GM21619 (cell line): ENCODE results near the gene PET100.

ENCODE experiments used
- ATAC-seq: cut with Tn5 transposase; IDR thresholded peaks from one replicate; pipeline ENCODE4 v1.9.1; 2021; ENCODE audit not compliant: unreplicated experiment

PET100 gene, protein sequence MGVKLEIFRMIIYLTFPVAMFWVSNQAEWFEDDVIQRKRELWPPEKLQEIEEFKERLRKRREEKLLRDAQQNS

DNA sequence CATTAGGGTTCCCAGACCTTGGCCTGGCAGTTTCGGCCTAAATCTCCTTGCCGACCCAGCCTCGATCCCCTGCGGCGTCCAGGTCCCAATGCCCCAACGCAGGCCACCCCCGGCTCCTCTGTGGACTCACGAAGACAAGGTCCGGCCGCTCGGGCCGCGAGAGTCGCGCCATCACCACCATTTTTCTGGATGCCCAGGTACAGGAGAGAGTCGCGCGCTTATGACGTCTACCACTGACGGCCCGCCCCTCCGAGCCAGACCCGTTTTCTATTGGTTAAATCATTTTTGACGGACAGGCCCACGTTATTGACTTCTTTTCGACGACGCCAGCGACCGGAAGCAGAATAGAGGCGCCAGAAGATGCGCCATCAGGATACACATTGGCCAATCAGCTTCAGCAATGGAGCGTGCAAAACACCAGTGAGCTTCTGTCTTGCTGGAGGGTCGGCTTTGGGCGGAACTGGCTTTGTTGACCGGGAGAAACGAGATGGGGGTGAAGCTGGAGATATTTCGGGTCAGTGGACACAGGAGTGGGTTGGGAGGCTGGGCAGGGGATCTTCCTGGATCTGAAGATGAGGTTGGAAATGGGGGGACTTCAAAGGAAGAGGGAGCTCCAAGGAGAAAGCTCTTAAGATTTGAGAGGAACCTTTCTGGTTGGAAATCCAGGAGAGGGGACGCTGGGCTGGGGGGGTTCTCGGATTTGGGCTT lies at the start of gene PET100, which contains the start of gene XAB2:
TSS of gene PET100 (plus strand) at position 447 of the 708 bp plus-strand sequence. CDS start at position 488, 41 bp downstream.
TSS of gene XAB2 (minus strand) at position 199 of the 708 bp plus-strand sequence. CDS start at position 181, 18 bp downstream.
- ATAC-seq, result peak; percentile 90

DNA sequence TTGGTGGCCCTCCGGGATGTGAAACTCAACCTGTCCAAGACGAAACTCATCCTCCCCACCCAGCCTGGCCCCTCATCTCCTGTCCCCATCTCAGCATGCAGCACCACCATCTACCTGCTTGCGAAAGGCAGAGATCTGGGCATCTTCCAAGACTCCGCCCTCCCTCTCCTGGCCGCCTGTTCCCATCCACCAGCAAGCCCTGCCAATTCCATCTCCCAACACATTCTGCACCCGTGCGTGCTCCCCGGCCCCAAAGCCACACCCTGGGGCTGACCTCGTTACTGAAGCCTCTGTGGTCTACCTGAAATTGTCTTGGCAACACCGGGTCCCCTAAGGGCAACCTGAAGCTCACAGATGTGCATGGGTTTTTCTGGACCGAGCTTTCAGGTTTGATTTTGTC lies 47.1 kb upstream of the PET100 start:
- no peak for ATAC-seq

DNA sequence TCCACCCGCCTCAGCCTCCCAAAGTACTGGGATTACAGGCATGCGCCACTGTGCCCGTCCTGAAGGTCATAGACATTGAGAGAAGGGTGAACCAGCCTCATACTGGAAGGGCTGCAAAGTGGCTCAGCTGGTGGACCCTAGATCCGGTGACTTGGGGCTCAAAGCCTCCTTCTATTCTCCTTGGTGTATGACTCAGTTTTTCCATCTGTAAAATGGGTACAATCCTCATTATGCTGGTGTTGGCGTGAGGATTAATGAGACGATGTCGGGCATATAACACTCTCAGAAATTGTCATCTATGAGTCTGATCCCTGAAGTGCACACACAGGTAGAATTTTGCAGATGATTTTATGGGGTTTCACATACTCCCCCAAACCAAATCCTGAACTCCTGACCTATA lies 39.8 kb upstream of the PET100 start:
- ATAC-seq, result no peak

DNA sequence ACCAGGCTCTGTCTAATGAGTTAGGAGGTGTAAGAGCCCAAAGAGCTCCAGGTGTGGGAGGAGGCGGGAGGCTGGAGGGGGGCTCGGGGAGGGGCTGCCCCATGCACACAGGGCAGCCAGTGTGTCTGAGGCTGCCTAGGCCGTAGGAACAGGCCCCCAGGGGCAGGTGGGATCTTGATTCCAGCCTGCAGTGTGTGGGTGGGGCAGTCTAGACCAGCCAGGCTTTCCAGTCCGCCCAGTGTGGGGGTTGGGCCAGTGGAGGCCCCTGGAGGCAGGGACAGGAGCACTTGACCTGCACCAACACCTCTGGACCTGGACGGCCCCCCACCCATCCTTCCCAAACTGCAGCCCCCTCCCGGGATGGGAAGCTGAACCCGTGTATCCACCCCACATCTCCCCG lies 39.3 kb upstream of the PET100 start:
- ATAC-seq, result no peak

DNA sequence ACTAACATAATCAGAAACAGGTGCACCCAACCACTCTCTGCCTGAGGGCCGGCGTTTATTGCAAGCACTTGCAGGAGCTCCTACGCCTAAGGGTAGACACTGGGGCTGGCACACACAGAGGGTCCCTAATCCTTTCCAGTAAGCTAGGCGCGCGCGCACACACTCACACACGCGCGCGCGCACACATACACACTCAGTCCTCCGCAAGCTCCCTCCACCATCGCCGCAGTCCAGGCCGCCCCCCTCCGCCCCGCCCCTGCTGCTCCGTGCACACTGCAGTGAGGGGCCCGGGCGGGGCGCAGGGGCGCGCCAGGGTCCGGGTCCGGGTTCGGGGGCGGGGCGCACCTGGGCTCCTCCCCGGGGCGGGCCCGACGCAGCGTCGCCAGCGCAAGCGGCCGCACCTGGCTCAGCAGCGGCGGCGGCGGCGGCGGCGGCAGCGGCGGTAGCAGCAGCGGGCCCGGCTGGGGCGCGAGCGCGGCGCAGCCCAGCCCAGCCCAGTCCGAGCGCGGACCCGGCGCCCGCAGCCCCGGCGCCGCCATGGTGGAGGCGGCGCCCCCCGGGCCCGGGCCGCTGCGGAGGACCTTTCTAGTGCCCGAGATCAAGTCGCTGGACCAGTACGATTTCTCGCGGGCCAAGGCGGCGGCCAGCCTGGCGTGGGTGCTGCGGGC lies 34.0 kb upstream of the PET100 start, which contains the start of gene CAMSAP3:
TSS of gene CAMSAP3 (plus strand) at position 398 of the 668 bp plus-strand sequence. CDS start at position 538, 140 bp downstream.
- ATAC-seq, result no peak

DNA sequence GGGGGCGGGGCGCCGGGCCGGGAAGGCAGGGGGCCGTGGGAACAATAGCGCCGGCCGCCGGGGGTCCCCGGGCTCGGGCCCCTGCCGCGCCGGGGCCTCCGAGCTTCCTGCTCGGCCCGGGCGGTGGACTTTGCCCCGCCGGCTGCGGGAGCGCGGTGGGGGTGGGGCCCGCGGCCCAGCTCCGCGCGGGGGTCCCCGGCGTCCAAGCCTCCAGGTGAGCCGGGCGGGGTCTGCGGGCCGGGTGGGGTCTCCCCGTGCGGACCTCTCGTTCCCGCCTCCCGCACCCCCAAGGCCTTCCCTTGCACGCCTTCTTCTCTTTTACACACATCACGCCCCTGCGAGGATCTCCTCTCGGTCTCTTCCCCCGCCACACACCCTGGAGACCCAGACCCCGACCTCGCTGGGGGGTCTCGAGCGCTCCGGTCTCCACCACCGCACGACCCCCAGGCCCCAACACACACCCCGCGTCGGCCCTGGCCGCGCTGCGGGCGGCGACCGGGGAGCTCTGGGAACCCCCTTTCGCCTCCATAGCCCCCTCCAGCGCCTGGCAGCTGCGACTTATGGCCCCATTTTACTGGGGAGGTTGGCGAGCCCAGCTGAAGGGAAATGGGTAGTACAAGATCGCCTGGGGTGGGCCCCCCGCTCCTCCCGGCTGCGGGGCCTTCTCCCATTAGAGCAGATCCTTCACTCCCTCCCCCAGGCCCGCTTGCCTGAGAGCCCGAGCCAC lies 33.2 kb upstream of the PET100 start:
- no peak for ATAC-seq

DNA sequence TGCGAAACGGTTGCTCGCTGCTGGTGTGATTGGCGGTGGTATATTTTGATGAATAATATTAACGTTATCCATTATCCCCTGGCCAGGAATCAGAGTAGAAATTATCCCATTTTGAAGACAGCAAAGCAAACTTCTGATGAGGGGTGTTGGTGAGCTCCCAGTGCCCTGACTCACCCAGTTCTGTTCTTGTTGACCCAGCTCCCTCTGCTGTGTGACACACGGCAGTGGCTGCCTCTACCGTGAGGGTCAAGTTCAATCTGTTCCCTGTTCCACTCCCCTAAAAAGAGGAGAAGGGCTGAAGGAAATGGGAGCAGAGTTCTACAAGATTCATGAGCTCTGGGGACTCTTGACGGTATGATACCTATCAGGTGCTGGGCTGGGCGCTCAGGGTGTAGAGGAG lies 31.9 kb upstream of the PET100 start:
- ATAC-seq, result no peak

DNA sequence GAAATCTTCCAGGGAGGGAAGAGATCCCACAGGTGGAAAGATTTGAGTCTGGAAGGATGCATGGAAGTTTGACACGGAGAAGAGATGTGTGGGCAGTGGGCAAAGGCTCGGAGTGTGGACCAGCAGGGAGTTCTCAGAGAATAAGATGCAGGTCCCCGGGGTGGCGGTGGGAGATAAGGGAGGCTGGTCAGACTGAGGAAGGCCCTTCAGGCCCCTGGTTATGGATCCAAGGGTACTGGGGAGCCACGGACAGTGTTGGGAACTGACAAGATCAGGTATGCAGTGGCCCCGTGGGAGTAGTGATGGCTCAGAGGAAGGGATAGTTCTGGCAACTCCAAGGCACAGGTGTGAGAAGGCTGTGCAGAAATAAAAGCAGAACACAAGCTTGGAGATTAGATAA lies 31.4 kb upstream of the PET100 start:
- ATAC-seq, result no peak

DNA sequence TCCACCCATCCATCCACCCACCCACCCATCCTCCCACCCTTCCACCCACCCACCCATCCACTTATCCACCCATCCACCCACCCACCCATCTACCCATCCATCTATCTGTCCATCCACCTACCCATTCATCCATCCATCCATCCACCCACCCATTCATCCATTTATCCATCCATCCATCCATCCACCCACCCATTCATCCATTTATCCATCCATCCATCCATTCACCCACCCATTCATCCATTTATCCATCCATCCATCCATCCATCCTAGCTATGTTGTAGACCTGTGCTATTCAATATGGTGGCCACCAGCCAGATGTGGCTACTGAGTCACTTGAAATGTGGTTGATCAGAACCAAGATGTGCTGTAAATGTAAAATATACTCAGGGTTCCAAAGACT lies 28.9 kb upstream of the PET100 start:
- no peak for ATAC-seq

DNA sequence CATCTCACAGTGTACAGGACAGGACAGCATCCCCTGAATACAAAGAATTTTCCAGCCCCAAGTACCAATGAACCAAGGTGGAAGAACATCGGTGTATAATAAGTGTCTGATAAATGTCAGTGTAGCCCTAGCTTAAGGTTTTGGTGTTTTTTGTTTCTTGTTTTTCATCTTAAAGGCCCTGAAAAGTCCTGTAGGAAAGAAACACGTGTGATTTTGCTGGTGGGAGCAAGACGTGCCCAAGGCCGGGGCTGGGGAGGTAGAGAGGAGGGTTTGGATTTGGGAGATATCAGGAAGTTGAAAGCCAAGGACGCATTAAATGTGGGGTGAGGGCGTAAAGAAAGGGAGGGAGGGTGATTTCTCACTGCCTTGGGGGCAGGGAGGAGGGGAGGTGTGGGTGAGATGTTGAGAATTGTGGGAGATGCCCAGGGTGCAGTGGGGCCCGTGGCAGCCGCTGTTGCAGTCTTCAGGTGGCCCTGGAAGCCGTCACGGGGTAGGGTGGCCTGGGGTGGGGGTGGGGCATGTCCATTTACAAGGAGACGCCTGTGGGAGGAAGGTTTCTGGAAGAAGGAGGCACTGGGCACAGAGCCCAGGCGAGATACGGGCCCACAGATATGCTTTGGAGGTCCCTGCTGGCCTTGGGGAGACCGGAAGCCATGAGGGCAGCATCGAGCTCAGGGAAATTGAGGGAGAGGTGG lies 27.2 kb upstream of the PET100 start:
- no peak for ATAC-seq

DNA sequence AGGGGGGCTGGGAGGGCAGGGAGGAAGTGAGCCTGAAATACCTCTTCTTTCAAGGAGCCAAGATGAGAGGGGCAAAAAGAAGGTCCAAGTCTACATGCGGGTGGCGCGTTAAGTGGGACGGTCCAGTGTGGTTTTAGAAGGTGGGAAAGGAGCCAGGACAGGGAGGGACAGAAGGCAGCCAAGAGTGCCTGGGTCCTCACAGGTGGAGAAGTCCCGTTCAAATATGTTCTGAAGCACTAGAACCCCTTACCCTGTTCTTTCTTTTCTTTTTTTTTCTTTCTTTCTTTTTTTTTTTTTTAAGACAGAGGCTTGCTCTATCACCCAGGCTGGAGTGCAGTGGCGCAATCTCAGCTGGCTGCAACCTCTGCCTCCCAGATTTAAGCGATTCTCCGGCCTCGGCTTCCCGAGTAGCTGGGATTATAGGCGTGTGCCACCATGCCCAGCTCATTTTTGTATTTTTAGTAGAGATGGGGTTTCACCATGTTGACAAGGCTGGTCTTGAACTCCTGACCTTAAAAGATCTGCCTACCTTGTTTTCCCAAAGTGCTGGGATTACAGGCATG lies 26.6 kb upstream of the PET100 start:
- ATAC-seq, result no peak

DNA sequence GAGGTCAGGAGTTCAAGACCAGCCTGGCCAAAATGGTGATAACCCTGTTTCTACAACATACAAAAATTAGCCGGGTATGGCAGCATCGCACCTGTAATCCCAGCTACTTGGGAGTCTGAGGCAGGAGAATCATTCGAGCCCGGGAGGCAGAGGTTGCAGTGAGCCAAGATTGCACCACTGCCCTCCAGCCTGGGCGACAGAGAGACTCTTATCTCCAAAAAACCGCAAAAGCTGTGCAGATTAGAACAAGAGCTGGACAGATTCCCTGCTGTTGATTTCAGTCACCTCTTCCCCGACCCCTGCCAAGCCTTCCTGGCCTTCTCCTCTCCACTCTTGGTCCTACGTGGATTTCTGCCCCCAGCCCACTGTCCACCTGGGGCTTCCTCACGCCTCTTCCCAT lies 25.7 kb upstream of the PET100 start:
- no peak for ATAC-seq

DNA sequence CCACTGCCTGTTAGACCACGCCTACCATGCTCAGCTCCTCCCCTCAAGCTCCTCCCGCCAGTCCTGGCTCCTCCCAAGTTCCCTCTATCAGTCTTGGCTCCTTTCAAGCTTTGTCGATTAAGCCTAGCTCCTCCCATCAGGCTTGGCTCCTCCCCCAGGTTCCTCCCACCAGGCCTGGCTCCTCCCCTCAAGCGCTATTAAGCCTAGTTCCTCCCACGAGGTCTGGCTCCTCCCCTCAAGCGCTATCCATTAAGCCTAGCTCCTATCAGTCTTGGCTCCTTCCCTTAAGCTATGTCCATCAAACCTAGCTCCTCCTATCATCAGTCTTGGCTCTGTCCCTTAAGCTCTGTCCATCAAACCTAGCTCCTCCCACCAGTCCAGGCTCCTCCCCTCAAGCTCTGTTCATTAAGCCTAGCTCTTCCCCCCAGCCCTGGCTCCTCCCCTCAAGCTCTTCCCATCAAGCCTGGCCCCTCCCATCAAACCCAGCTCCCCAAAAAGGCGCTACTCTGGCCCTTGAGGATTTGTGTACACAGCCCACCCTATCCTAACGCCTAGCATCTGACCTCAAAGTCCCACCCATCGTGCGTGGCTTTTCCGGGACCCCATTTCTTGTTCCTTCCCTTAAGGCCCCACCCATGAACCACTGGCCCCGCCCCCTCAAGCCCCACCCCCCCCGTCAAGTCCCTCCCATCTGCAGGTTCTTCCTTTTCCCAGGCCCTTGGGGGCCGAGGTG lies 23.9 kb upstream of the PET100 start:
- ATAC-seq, result no peak

DNA sequence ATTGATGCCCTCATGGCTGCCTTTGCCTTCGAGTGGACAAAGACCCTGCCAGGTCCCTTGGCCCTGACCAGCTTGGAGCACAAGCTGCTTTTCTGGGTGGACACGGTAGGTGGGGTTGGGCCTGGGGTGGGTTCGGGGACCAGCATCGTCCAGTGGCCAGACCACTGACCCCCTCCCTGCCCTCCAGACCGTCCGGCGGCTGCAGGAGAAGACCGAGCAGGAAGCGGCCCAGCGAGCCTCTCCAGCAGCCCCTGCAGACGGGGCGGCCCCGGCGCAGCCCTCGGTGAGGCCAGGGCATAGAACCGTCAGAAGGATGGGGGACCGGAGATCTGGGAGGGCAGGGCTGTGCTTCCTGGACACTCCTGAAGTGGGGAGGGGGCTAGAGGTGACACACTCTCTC lies 23.3 kb upstream of the PET100 start:
- no peak for ATAC-seq

DNA sequence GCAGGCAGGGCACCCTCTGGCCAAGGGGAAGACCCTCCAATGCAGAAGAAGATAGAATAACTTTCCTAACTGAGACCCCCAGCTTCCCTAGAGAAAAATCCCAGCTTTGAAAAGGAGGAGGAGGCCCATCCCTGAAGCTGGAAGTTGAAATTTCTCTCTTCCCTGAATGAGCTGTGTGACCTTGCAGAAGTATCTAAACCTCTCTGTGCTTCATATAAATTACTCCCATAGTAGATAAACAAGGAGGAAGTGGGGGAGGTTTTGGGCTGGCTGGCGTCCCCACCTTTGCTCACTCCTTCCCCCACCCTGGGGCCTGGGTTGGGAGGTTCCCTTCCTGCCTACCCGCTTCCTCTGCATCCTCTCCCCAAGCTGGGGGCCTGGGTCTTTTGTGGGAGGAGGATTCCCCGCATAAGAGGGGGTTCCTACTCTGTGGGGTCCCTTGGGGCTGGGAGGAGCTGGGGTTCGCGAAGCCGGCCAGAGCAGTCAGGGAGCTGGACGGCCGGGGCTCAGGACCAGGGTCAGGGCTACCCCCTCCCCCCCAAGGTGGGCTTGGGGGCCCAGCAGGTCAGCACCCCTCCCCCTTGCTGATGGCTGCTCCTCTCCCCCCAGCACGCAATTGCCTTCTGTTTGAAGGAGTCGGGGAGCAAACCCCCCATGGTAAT lies 22.2 kb upstream of the PET100 start:
- ATAC-seq, result no peak

DNA sequence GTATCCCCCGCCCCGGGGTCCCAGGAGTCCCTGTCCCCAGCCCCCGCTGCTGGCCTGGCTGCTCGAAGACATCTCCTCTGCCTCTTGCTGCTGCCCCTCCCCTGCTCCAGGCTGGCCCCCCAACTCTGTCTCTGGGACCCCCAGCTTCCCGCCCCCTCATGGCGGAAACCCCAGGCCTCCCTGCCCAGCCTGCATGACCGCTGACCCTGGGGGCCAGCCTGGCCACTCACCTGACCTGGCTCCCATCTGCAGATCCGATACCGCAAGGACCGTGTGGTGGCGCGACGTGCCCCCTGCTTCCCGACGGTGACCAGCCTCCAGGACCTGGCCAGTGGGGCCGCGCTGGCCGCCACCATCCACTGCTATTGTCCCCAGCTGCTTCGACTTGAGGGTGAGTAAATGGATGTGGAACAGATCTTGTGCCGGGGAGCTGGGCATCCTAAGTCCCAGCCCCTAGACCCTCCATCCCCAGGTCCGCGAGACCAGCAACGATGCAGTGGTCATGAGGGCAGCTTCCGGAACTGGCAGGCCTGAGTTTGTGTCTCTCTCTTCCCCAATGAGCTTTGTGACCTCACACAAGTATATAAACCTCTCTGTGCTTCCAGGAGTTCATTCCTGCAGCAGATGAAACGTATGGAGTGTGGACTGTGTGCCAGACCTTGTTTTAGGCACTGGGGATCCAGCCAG lies 21.6 kb upstream of the PET100 start:
- ATAC-seq, result no peak

DNA sequence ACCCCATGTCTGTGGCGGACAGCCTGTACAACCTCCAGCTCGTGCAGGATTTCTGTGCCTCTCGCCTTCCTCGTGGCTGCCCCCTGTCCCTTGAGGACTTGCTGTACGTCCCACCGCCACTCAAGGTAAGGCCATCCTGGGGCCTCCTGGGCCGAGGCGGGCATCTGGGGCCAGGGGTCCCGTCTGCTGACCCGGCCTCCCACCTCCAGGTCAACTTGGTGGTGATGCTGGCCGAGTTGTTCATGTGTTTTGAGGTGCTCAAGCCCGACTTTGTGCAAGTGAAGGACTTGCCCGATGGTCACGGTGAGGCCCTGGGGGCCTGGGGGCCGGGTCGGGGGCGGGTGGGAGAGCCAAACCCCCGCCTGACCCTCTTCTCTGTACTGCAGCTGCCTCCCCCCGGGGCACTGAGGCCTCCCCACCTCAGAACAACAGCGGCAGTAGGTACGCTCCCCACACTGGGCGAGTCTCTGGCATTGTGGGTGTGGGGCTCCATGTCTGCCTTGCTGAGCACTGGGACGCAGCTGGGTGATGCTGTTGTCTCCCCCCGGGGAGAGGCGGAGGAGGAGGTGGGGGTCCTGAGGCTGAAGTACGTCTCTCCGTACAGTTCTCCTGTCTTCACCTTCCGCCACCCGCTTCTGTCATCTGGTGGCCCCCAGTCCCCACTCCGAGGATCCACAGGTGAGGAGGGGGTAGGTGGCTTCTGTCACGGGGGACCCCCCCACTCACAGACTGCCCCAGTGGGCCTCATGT lies 18.9 kb upstream of the PET100 start:
- no peak for ATAC-seq
